BJ (cell line): ENCODE measurements around the gene TMUB1. TPM values are rescaled to one million over a fixed set of nuclear protein-coding genes. Genes with fewer than 3 reads are reported as not detected.

Experiments used
- CTCF ChIA-PET: fragments of 350-600 bp; formaldehyde crosslinking; extraction: SDS; loops from one replicate; lab custom pipeline; 2021; ENCODE audit warnings: antibody characterized with exemption, inconsistent platforms; lab: Yijun Ruan, JAX
- POLR2A ChIA-PET: fragments of 300-600 bp; sonication (Branson Sonifier 250); formaldehyde crosslinking; extraction: SDS; loops from one replicate; lab custom pipeline; 2021; ENCODE audit warnings: antibody characterized with exemption; lab: Charles Lee
- DNase-seq: peaks from one replicate; pipeline ENCODE4 v3.0.0-alpha.2; 2011; ENCODE audit warnings: low read depth
- H3K27me3 ChIP-seq: 2 replicates; pipeline ENCODE4 v1.6.0; 2011; ENCODE audit warnings: low read length; ENCODE audit not compliant: control insufficient read depth, insufficient read depth
- H3K36me3 ChIP-seq: 2 replicates; pipeline ENCODE4 v1.5.1; 2011; ENCODE audit warnings: low read length; ENCODE audit not compliant: control insufficient read depth, insufficient read depth
- H3K4me3 ChIP-seq: 2 replicates; pipeline ENCODE4 v1.5.1; 2011; ENCODE audit warnings: low read depth, mild to moderate bottlenecking, control low read depth, low read length
- polyA plus RNA-seq: library from polyadenylated mRNA; depleted of rRNA; stranded (reverse); fragments of >200 nt; gene quantifications from 2 replicates; pipeline ENCODE4 v1.2.3, GENCODE V29; 2011
- TF ChIP-seq, protein P1 (sequence below): IDR thresholded peaks from 2 replicates; pipeline ENCODE4 v1.5.1; 2011; ENCODE audit warnings: low read depth, mild to moderate bottlenecking, control low read depth, inconsistent platforms, low read length, moderate library complexity; ENCODE audit not compliant: insufficient read depth

TMUB1 gene
- polyA plus RNA-seq, 1 experiment, result 27.8 TPM

DNA sequence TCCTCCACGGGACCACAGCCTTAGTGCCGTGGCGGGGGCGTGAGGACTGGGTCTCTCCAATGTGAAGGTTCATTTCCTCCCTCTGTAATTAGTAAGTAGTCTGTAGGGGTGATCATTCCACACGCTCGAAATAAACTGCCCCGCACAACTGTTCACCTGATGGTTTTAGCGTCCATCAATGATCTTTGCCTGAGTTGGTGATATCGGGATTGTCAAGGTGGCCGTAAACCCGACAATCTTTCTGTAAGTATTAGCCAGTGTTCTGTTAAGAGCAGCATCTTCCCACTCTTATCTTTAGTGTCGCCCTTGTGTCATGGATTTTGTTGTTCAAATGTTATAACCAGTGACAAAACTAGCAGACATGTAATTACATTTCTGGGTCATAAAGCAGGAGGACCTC lies 20.7 kb upstream of the TMUB1 start:
- Histone ChIP-seq H3K4me3 (no peak overlapping the region), H3K36me3 (no peaks in the 10 kb centered on the region; the same call in 1 of the 2 replicates), H3K27me3 (no peaks in the 10 kb centered on the region)
- POLR2A ChIA-PET, result no interaction called here
- CTCF ChIA-PET, result interaction anchor here (0.7 to 3.2 kb wide), 6 partner anchors 8 to 85 kb away, joined by 3 to 16 read pairs (median 4); partner anchors contain the start of gene CDK5
- TF ChIP-seq, protein P1, sequence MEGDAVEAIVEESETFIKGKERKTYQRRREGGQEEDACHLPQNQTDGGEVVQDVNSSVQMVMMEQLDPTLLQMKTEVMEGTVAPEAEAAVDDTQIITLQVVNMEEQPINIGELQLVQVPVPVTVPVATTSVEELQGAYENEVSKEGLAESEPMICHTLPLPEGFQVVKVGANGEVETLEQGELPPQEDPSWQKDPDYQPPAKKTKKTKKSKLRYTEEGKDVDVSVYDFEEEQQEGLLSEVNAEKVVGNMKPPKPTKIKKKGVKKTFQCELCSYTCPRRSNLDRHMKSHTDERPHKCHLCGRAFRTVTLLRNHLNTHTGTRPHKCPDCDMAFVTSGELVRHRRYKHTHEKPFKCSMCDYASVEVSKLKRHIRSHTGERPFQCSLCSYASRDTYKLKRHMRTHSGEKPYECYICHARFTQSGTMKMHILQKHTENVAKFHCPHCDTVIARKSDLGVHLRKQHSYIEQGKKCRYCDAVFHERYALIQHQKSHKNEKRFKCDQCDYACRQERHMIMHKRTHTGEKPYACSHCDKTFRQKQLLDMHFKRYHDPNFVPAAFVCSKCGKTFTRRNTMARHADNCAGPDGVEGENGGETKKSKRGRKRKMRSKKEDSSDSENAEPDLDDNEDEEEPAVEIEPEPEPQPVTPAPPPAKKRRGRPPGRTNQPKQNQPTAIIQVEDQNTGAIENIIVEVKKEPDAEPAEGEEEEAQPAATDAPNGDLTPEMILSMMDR, result no peak
- DNase-seq, result no peak

- TF ChIP-seq, protein P1, result no peak
- Histone ChIP-seq H3K4me3 (no peak overlapping the region), H3K36me3 (no peaks in the 10 kb centered on the region; the same call in 1 of the 2 replicates), H3K27me3 (no peaks in the 10 kb centered on the region)
- CTCF ChIA-PET, result interaction anchor here (0.9 to 3.2 kb wide), 4 partner anchors 11 to 84 kb away, joined by 3 to 16 read pairs (median 4); partner anchors contain the start of gene CDK5
- DNase-seq, result no peak
- POLR2A ChIA-PET, result no interaction called here
Observed at GRCh38 chr7:151102991-151103390, 19.7 kb upstream of the TMUB1 start.

GRCh38 chr7:151101621-151102396 lies 18.5 kb upstream of the TMUB1 start:
- TF ChIP-seq, protein P1, result no peak
- Histone ChIP-seq H3K4me3 (no peak overlapping the region), H3K36me3 (peaks cover 1% of the 10 kb centered on the region; the same call in 1 of the 2 replicates), H3K27me3 (no peaks in the 10 kb centered on the region)
- no peak for DNase-seq
- ChIA-PET CTCF (interaction anchor here (2.3 to 3.2 kb wide), 2 partner anchors 9 to 83 kb away, joined by 11 to 16 read pairs; no protein-coding TSS in a partner anchor), POLR2A (no interaction called here)

DNA sequence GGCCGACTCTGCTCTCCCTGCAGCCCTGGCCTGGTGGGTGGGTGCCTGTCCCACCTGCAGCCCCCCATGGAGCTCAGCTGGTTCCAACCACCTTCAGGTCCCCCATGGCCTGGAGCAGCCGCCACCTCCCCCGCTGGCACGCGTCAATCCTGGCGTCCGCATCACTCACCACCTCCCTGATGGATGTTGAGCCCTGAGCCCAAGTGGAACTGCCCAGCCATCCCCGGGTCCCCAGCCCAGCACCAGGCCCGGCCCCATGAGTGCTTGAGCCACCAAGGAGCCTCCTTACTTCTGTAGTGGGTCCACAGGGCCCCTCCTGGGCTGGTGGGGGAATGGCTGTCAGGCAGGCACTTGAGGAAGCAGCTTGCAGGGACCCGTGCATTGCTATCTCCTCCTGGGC lies 17.6 kb upstream of the TMUB1 start:
- CTCF ChIA-PET, result interaction anchor here (1.3 to 2.3 kb wide), 2 partner anchors 9 to 10 kb away, joined by 3 to 11 read pairs; no protein-coding TSS in a partner anchor
- no peak overlapping the region for H3K4me3 ChIP-seq
- DNase-seq, result no peak
- H3K36me3 ChIP-seq, result peaks cover 3% of the 10 kb centered on the region; the same call in 1 of the 2 replicates
- POLR2A ChIA-PET, result no interaction called here
- TF ChIP-seq, protein P1, result no peak
- no peaks in the 10 kb centered on the region for H3K27me3 ChIP-seq

- POLR2A ChIA-PET, result no interaction called here
- no peak for DNase-seq
- H3K4me3 ChIP-seq, result no peak overlapping the region
- H3K36me3 ChIP-seq, result peaks cover 3% of the 10 kb centered on the region; the same call in 1 of the 2 replicates
- TF ChIP-seq, protein P1, result no peak
- no peaks in the 10 kb centered on the region for H3K27me3 ChIP-seq
- CTCF ChIA-PET, result interaction anchor here (0.9 to 2.3 kb wide), 4 partner anchors 8 to 90 kb away, joined by 3 to 11 read pairs (median 4); no protein-coding TSS in a partner anchor
Observed at GRCh38 chr7:151099486-151100211, 16.4 kb upstream of the TMUB1 start.
